Activated CD4-positive, alpha-beta T cell treated with anti-CD3 and anti-CD28 coated beads, Interleukin-2, amount 50 U/mL, for 24 hours (primary cell): ENCODE results near the gene FGD1.

Experiments
- DNase-seq, 2 donors: peaks; one replicate each; pipeline ENCODE4 v3.0.0-alpha.2; 2020; ENCODE audit warnings: low read depth in 1 of 2, low spot score in 1 of 2

FGD1 gene

GRCh38 chrX:54473993-54474859 is 21.8 kb downstream of the FGD1 start:
- DNase-seq = no peak

DNA sequence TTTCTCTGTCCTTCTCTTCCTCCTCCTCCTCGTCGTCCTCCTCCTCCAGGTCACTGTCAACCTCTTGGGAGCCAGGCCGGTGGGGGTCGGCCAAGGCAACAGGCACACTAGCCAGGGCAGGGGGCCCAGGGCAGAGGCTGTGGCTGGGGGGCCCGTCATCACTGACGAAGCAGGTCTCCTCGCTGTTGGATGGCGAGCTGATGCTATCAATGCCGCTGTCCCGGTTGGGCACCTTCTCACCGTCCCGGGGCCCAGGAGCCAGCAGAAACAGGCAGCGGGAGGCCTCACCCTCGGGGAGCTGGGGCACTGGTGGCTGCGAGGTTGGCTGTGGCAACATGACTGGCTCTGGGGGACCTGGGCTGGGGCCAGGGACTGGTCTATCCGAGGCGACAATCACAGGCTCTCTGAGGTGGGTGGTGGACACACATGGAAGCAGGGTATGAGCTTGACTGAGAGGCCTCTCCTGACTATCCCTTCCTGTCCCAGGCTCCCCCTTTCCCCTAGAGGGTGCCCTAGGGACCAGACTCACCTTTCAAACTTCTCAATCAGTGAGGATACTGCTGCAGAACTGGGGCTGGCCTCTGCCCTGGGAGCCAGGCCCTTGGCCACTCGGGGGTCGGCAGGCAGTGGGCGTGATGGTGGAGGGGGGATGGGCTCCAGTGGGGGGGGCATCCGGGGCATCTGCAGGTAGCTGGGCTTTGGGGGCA is 25.8 kb downstream of the FGD1 start:
- no peak for DNase-seq

GRCh38 chrX:54452920-54453319 is 43.1 kb downstream of the FGD1 start:
- no peak for DNase-seq

GRCh38 chrX:54449929-54450328 is 46.1 kb downstream of the FGD1 start:
- no peak for DNase-seq

GRCh38 chrX:54447461-54447860 is 48.6 kb downstream of the FGD1 start:
- no peak for DNase-seq

DNA sequence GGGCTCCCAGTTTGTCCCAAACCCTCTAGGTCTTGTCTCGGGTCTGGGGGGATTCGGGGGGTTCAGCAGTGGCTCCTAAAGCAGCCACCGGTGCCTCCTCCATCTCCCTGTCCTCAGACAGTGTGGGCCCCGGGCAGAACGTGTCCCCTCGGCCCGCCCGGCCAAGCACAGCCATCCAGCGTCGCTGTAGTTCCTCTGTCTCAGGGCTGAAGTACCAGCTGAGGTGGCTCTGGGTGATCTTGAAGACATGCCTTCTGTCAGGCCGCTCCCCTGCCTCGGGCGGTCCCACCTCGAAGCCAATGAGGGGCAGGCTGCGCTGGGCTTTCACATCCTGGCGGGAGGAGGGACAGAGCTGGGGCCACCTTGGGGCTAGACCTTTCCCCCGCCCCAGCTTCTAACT is 50.0 kb downstream of the FGD1 start:
- no peak for DNase-seq

- no peak for DNase-seq
Observed at GRCh38 chrX:54444752-54445151, 51.3 kb downstream of the FGD1 start.

DNA sequence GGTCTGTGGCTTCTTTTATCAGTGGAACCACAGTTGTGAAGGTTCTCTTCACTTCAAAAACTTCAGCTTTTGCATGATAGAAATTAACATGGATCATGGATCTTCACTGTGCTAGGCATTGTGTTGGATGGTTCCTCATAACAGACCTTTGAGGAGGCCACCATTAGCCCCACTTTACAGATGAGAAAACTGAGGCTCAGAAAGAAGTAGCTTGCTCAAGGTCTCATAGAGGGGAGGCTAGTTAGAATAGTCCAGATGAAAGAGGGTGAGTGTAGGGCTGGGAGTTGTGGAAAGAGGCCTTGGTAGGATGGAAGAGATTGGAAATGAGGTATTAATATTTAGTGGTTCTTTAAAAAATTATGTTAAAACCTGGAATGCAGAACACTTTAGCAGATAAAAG is 53.2 kb downstream of the FGD1 start:
- DNase-seq = no peak

DNA sequence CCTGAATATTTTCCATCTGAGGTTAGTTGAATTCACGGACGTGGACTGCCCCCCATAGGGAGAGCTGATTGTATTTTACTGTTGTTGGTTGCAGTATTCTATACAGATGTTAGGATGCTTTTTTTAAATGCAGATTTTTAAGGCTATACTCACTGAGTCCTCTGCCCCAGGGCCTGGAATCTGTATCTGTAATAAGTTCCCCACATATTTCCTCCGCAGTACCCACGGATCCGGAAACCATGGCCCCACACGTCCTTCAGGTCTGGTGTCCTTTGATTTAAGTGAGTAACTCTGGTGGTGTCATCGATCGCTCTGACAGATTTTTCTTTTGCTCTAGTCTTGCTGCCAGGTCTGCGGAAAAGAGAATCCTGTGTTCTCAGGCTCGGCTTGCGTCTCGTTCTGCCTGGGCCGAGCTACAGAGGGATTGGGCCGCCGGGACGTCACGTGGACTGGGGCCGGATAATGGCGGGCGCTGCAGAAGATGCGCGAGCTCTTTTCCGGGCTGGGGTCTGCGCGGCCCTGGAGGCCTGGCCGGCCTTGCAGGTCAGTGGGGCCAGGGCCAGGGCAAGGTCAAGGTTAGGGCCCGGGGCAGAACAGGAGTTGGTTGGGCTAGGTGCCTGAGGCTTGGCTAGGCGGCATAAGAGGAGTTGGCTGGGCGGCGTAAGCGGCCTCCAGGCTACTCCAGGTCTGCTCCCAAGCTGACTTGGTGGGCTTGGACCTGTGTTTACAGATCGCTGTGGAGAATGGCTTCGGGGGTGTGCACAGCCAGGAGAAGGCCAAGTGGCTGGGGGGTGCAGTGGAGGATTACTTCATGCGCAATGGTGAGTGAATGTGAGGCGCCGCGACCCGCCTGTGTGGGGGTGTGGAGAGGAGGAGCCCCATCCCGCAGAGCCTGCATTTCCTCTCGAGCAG is 55.8 kb downstream of the FGD1 start, which contains the start of gene TSR2:
Gene TSR2, plus strand, starts transcription at position 445 of the 912 bp plus-strand sequence. Its CDS starts 18 bp downstream, at position 463.
- DNase-seq = peak; percentile 39 to 65

- DNase-seq = no peak
Observed at GRCh38 chrX:54435121-54435520, 60.9 kb downstream of the FGD1 start.

DNA sequence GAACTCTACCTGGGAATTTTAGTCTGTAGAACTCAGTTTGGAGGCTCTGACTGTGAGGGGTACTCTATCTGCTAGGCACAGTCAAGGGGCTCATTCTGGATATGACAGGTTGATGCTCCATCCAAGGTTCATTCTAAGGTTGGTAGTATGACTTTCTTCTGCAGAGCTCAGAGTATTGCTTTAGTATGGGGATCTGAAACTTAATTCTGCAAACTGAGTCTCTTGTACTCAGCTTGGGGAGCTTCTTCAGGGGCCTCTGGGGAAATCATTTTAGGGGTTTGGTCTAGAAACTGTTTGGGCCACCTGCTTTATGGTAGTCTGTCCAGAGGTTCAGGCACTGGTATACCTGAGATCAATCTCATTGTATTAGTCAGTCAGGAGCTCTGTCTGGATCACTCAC is 65.5 kb downstream of the FGD1 start:
- DNase-seq = no peak

- no peak for DNase-seq
Observed at GRCh38 chrX:54427837-54428424, 68.1 kb downstream of the FGD1 start.

- DNase-seq = no peak
Observed at GRCh38 chrX:54423161-54423888, 72.7 kb downstream of the FGD1 start.

DNA sequence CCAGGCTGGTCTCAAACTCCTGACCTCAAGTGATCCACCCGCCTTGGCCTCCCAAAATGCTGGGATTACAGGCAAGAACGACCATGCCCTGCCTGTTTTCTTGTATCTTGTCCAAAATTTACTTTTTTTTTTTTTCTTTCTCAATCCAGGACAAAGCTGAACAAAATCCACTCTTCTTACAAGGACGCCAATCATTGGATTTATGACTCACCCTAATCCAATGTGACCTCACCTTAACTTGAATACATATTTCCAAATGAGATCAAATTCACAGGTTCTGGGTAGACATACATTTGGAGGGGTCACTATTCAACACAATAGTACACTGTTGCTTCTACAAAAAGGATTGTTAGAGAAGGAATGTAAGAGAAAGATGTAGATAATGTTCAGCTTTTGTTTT is 73.9 kb downstream of the FGD1 start:
- DNase-seq = no peak

GRCh38 chrX:54419559-54420302 is 76.3 kb downstream of the FGD1 start:
- no peak for DNase-seq

DNA sequence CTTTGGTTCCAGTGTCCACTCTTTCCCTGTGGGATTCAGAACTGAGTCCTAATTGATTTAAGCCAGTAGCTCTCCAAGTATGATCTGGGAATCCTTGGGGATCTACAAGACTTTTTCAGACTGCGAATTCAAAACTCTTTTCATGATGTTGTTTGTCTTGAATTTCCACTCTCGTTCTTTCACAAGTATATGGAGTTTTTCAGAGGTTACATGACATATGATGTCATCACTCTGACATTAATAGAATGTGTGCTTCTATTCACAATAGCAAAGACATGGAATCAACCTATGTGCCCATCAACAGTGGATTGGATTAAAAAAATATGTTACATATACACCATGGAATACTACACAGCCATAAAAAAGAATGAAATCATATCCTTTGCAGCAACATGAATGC is 79.1 kb downstream of the FGD1 start:
- no peak for DNase-seq

GRCh38 chrX:54415534-54416350 is 80.3 kb downstream of the FGD1 start:
- no peak for DNase-seq

- DNase-seq = no peak
Observed at GRCh38 chrX:54413753-54414152, 82.3 kb downstream of the FGD1 start.

- DNase-seq = no peak
Observed at GRCh38 chrX:54411732-54412131, 84.3 kb downstream of the FGD1 start.
